Nucleus accumbens (tissue), 56 donors: ENCODE data around the gene MIPEP.
A peak's percentile ranks its signal among the peaks of the same experiment; 100 is the strongest.
"Not testable (repeated sequence)": the region's sequence is repeated elsewhere in the genome, so short reads cannot be mapped to it uniquely, and the experiment has no call there.

ENCODE experiments used
- DNase-seq, 56 donors: peaks; one replicate each; lab custom pipeline; 2025; lab: John Stamatoyannopoulos, UW

Gene MIPEP

GRCh38 chr13:23888658-23889614 is at the start of gene MIPEP:
TSS of gene MIPEP (minus strand) at chr13:23889400. CDS start at chr13:23889320, 80 bp downstream.
- peak; percentile 47 to 97 (median 90) for DNase-seq

DNA sequence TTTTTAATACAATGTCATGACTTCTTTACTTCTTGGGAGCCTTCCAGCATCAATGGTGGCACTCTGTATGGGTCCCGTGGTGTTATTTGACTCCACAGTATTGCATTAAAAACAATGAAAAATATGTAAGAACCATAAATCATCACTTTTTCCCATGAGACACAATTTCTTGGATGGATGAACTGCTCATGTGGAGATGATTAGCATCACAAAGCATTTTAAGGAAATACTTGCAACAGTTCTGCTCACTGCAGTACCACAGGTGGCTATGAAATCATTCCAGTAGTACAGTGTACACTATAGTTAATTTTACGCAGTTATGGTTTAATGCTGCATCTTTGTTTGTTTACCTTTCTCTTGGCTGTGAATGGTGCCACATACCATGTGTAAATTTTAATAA is 45.3 kb upstream of the MIPEP start:
- no peak for DNase-seq

DNA sequence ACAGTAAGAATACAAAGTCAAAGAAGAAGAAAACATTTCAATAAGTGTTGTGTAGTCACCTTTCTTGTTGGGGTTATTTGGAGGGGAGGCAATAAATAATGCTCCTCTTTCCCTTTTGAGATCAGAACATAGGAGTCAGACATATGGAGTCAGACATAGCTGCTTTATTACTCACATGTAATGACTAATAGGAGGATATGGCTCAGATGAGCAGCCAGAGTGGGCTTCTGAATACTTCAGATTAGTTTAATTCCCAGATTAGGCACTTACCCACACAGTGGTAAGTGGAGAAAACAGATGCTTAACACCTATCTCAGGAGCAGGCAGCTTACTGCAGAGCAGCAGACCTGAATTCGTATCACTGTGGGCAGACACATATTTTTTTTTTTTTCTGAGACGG is 39.8 kb upstream of the MIPEP start:
- no peak for DNase-seq

DNA sequence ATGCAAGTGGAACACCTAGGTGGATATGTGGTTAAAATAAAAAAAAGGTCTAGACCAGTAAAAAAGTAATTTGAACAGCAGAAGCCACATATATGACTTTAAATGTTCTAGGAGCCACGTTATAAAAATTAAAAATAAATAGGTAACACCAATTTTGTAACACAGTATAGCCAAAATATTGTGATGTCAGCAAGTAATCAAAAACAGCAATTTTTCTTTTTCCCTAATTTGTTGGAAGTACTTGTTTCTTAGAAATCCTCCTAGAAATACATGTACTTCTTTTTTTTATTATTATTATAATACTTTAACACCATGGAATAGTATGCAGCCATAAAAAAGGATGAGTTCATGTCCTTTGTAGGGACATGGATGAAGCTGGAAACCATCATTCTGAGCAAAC is 33.8 kb upstream of the MIPEP start:
- no peak for DNase-seq

DNA sequence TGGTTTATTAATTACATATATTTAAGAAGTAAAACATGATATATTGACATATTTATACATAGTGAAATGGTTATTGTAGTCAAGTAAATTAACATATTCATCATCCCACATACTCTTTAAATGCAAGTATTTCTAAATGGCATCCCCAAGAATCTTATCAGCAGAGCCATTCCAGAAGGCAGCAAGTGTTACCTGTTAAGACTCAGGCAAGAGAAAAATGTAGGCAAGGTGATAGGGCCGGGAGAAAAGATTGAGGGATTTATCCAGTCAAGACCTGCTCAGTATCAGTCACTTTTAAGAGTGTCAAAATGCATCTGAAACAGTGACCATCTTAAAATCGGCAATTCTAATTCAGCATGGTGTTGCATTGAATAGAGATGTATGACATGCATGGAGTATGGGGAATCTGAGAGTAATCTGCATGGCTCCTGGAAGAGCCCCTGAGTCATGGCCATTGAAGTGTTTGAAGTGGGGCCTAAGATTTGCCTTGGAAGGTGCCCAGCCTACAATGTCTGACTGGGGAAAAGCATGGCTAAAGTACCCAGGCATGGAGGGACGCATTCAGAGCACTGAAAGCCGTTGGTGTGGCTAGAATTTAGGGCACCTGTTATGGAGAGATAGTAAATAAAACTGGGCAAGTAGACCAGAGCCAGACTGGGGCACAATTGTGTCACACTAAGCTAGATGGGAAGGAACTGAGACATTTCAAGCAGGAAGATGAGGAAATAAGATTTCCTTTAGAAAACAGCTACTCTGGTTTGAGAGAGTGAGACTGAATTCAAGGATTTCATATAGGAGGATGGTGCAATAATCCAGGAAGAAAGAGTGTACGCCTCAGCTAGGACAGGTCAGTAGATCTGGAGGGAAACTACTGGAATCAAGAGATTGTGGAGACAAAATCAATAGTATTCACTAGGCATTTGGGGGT is 33.1 kb upstream of the MIPEP start:
- DNase-seq = no peak

DNA sequence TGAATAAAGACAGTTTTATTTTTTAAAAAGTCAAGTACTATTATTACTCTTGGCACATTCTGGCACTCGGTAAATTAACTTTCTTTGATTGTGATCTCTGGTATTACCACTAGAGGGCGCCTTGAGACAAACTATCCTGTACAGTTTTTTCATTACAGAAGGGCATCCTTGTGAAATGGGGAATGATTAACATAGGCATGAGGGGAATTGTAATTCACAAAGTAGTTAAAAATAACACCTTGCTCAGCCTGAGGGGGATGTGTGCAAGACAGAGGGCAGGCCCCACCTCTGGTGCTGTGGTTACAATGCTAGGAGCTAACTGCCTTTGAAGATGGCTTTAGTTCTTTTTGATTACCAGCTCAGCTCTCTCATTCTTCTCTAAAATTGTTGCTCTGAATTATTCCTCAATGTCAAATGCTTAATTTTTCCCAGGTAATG is 32.3 kb upstream of the MIPEP start:
- DNase-seq = peak in 8 of 56 donors; percentile 2 to 32 (median 15)

- no peak for DNase-seq
These were observed 29.8 kb upstream of the MIPEP start for GRCh38 chr13:23919006-23919405.

- no peak for DNase-seq
These were observed 29.0 kb upstream of the MIPEP start for GRCh38 chr13:23918208-23918607.

DNA sequence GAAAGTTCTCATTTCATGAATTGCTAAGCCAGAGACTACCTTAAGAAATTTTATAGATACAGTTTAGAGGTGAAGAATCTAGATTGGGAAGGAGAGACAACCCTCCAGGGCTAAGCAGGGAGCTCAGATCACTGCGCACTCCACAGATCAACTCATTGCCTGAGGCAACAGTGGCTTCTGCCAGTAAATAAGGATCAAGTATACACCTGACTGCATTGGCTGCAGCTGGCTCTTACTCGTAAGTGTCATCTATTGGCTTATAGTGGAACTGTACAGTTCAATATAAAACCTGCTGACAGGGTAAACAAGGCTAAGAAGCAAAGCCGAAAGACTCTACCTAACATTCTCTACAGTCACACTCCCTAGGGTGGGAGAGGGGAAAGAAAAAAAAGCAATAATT is 26.1 kb upstream of the MIPEP start:
- no peak for DNase-seq

DNA sequence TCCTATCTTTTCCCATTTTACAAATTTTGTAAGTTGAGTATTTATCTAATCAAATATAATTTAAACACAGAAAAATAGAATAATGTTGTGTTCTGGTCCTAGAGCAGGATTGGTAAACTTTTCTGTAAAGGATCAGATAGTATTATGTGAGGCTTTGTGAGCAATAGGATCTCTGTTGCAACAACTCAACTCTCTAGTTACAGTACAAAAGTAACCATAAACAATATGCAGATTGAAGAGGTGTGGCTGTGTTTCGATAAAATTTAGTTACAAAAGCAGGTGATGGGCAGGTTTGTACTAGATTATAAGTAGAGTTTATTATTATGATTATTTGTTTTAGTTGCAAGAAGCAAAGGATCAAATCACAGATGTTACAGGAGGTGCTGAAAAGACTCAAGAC is 23.3 kb upstream of the MIPEP start:
- no peak for DNase-seq

DNA sequence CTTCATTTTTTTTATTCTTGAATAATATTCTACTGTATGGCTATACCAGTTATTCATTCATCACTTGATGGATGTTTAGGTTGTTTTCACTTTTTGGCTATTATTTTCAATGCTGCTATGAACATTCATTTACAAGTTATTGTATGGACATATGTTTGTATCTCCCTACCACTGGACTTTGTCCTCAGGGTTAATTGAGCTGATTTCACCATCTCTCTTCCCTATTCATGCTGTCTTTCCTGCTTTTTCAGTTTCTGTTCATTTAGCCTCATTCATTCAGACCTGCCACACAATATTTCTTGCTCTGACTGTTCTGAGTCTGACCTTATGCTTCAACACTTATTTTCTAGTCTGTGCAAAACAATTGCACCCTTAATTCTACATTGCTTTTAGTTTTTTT is 20.4 kb upstream of the MIPEP start:
- no peak for DNase-seq

GRCh38 chr13:23905766-23906165 is 16.6 kb upstream of the MIPEP start:
- DNase-seq = no peak

DNA sequence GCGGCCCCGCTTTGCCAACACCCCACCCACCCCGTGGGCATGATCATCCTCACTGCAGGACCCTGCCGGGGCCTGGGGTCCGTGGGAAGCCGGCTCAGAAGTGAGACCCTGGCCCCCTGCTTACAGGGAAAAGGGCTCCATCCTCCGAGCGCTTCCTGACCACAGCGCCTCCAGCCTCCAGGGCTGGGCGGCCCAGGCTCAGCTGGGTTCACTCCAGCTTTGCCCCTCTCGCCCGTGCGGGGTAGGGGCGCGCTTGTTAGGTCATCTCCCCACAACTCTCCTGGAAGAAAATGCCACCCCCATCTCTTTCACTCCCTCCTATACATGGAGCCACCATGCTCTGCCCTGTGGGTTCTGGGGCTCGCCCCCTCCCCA is 14.7 kb upstream of the MIPEP start:
- no peak for DNase-seq

DNA sequence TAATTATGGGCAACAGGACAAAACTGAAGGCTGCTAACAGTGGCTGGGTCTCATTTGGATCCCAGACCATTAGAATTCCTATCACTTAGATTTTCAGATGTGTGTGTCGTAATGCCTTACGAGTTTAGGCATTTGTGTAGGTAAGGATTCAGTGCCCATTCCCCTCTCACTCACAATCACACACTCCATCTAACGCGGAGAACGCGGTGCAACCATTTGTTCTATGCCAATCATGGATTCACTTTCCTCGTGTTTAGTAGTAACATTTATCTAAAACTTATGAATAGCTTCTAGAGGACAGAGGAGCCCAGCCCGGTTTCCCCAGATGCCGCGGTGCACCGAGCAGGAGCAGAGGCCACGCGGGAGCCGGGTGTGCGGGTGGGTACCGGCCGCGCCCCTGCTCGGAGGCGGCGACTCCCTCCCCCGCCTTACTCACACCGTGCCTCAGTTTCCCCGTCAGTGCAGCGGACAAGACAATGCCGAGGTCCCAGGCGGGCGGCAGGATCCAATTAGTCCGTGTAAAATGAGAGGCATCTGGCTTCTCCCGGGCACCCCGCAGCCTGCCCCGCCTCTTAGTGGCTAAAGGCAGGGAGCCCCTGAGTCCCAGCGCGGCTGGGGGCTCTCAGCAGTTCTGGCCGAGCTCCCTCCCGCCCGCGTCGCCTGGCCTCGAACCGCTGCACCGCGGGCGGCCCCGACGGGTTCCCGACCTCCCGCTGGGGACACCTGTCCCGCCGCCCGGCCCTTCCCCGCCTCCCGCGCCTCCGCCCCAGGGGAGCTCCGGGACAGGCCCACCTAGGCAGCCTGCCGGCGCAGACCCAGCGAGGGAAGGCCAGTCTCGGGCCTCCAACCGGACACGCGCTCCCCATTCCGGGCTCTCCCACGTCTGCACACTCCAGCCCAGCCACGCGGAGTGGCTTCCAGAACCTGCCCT is 14.0 kb upstream of the MIPEP start:
- DNase-seq = no peak

GRCh38 chr13:23901365-23901764 is 12.2 kb upstream of the MIPEP start:
- DNase-seq = no peak

DNA sequence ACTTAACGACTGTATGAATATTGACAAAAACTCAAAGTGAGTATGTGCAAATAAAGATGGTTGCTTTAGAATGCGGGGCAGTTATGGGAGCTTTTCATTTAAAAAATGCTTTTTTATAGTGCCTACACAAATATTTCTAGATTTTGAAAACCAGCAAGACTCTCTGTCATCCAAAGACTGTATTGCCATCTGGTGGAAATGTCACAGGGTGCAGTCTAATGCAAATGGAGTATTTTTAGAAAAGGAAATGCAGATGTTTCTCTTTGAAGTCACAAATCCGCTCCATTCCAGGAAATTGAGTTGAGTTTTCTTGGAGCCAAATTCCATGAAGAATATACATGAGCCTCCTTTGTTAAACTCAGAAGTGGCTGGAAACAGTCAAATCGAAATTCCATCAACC is 10.4 kb upstream of the MIPEP start:
- DNase-seq = peak in 6 of 56 donors; percentile 15 to 55 (median 26)

DNA sequence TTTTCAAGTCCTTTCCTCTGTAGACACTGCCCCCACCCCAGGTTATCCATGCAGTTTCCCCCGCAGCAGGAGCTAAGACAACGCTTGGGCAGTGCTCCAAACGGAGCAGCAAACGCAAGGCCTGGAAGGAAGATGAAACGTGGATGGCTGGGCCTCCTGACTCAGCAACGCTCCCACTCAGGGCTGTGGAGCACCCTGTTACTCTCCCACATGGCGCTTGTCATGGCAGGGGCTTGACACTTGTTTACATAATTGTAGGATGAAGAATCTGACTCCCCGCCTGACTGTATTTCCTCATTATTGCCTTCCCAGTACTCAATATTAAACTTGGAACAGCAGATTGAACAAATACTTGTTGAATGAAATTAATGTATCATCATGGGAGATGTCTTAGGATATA is 8.9 kb upstream of the MIPEP start:
- DNase-seq = no peak

- not testable (repeated sequence) for DNase-seq
These were observed 8.3 kb upstream of the MIPEP start, which contains the start of gene C1QTNF9B for GRCh38 chr13:23897452-23897919. TSS of gene C1QTNF9B (minus strand) at chr13:23897502.

- not testable (repeated sequence) for DNase-seq
These were observed 5.5 kb upstream of the MIPEP start for GRCh38 chr13:23894746-23895145.

GRCh38 chr13:23893791-23894190 is 4.6 kb upstream of the MIPEP start:
- DNase-seq = not testable (repeated sequence)
